ENCODE results near the gene RTL9.
A peak's percentile ranks its signal among the peaks of the same experiment; 100 is the strongest.

RTL9 gene

DNA sequence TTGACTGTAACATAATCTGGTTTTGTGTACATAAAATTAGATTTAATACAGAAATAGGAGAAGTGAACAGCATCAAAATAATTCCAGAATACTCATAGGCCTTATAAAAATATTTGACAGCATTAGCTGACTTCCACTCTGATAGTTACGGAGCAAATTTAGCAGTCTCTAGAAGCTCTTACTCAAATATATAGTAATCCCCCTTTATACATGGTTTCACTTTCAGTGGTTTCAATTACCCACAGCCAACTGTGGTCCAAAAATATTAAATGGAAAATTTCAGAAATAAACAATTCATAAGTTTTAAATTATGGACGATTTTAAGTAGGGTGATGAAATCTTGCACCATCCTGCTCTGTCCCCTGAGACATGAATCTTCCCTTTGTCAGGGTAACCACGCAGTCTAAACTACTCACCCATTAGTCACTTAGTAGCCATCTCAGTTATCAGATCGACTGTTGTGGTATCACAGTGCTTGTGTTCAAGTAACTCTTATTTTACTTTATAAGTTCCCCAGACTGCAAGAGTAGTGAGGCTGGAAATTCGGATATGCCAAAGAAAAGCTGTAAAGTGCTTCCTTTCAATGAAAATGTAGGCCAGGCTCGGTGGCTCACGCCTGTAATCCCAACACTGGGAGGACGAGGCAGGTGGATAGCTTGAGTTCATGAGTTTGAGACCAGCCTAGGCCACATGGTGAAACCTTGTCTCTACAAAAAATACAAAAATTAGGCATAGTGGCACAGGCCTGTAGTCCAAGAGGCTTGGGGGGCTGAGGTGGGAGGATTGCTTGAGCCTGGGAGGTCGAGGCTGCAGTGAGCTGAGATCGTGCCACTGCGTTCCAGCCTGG, 17.2 kb upstream of the RTL9 start:
- DNase-seq (ENCODE audit: low spot score) = peak; percentile 29

DNA sequence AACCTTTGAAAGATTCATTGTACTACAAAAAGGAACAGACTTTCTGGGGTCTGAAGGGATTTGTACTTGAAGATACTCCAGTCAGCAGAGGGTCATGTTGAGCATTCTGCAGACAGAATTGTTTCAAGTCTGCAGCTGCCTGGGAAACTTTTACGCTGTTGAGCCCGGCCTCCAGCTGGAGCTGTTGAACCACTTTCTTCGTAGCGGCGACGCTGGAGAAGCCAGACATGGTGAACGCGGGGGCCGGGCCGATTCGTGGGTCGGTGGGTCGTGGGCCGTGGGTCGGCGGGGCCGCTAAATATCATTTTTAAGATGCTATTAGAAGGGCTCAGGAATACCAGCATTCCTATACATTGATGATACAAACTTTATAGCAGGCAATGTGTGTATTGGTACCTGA, 12.0 kb upstream of the RTL9 start:
- DNase-seq (ENCODE audit: low spot score) = no peak

DNA sequence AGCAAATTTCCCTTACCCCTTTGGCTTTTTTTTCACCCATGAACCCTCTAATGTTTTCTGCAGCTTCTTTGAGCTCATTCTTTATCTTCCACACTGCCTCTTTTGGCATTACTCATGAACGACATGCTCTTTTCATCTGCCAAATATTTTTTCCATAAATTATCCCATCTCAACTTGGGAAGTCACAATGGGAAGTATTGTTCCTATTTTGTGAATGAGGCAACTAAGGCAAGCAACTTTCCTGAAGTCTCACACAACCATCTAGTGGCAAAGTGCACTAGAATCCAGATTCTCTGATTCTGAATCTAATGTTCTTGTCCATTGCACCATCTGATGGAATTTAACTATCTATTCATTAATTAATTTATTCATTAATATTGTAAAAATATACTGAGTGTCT, 625 bp downstream of the RTL9 start:
- peak; percentile 91 for DNase-seq (ENCODE audit: low spot score)

DNA sequence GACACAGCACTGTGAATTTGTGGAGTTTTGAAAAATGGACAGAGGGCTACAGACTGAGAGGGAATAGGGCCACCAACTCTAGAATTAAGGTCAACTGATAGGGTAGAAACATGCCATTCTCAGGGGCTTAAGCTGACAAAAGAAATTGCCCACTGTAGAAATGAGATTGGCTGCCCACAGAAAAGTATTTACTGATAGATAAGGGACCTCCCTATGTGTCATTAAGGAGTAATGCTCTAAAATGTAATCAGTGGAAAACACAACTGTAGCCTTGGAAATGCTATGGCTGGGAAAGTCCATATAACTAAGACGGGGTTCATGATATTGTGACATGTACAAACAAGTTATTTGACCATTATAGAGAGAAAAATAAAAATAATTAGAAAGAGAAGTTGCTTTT, 4.6 kb downstream of the RTL9 start:
- DNase-seq (ENCODE audit: low spot score) = no peak

- DNase-seq (ENCODE audit: low spot score) = no peak
Measured at GRCh38 chrX:110373310-110373709, 14.7 kb downstream of the RTL9 start.

DNA sequence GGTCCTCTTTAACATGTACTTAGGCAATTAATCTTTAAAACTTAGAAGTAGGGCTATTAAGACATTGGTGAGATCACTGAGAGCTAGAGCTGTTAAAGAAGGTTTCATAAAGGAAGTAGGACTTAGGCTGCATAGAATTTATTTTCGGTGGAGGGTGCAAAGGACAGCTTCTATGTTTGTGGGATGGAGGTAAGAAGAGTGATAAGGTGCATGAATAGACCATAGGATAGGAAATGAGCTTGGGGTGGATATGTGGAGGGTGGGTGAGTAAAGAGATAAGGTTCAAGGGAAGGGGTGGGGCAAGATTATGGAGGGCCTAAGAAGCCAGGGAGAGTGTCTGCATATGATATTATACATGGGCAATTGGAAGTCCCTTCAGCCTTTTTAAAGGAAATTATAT, 15.9 kb downstream of the RTL9 start:
- no peak for DNase-seq (ENCODE audit: low spot score)

GRCh38 chrX:110381216-110381615, 22.6 kb downstream of the RTL9 start:
- DNase-seq (ENCODE audit: low spot score) = no peak

DNA sequence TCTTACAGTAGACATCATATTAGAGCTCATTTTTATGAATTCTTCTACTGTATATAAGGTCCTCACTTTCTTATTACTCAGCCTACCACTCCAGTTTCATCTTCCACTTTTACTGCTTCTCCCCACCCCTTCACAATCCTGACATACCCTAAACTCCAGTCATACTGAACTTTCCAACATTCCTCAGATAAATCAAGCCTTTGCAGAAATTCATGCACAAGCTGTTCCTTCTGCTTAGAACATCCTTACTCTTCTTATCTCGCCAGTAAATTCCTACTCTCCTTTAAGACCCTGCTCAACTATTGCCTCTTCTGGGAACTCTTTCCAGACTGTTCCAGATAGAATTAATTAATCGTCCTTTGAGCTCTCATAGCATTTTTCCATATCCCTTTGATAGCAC, 24.8 kb downstream of the RTL9 start:
- DNase-seq (ENCODE audit: low spot score) = no peak

- no peak for DNase-seq (ENCODE audit: low spot score)
Measured at GRCh38 chrX:110384490-110384889, 25.8 kb downstream of the RTL9 start.

- DNase-seq (ENCODE audit: low spot score) = no peak
Measured at GRCh38 chrX:110389570-110389969, 30.9 kb downstream of the RTL9 start.

- no peak for DNase-seq (ENCODE audit: low spot score)
Measured at GRCh38 chrX:110391086-110391485, 32.4 kb downstream of the RTL9 start.

DNA sequence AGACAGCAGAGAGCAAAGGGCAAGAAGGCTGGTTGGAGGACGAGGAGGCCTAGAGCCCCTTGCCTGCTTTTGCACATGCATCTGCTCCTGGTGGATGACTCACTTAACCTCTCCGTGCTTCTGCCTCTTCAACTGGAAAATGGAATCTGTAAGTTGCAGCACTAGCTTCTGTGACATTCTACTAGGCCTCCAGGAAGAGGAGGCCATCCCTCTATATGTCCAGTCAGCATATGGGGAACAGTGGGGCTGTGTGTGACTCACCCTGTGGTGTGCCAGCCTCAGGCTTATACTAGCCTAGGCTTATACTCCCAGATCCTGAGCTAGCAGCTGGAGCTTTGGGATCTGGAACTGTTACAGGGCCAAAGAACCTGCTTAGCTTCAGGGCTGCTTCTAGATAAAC, 36.0 kb downstream of the RTL9 start:
- DNase-seq (ENCODE audit: low spot score) = peak; percentile 54

DNA sequence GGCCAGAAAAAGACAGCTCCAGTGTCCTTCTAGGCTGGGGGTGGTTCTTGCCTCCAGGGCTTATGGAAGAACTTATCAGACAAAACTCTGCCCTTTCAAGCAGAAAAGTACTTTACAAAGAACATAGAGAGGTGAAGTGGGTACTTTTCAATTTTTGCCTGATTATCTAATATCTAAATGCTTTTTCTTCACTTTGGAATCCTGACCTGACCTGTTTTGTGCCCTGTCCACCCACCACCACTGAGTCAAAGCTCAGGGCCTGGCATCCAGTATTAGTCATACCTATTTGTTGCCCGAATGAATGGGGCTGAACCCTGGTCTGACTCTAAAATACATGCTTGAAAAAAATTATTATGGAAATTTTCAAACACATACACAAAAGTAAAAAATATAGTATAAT, 37.2 kb downstream of the RTL9 start:
- peak; percentile 48 for DNase-seq (ENCODE audit: low spot score)

GRCh38 chrX:110396735-110397134, 38.1 kb downstream of the RTL9 start:
- DNase-seq (ENCODE audit: low spot score) = no peak

- DNase-seq (ENCODE audit: low spot score) = no peak
Measured at GRCh38 chrX:110397339-110397738, 38.7 kb downstream of the RTL9 start.

- DNase-seq (ENCODE audit: low spot score) = no peak
Measured at GRCh38 chrX:110397904-110398303, 39.3 kb downstream of the RTL9 start.

DNA sequence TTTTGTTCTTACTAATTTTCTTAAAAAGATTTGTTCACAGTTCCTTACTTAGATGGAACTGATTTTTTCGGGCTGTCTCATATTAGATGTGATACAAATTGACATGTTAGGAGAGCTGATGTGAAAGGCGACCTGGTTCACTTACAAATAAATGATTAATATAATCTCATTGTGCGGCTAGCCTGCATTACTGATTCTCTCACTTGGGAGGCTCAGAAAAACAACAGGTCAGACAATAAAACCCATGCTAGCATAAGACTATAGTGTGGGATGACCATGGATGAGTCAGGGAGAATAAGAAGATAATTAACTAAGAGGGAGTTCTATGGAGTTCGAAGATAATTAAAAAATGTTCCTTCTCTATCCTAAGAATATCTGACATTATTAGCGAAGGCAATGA, 40.8 kb downstream of the RTL9 start:
- no peak for DNase-seq (ENCODE audit: low spot score)

DNA sequence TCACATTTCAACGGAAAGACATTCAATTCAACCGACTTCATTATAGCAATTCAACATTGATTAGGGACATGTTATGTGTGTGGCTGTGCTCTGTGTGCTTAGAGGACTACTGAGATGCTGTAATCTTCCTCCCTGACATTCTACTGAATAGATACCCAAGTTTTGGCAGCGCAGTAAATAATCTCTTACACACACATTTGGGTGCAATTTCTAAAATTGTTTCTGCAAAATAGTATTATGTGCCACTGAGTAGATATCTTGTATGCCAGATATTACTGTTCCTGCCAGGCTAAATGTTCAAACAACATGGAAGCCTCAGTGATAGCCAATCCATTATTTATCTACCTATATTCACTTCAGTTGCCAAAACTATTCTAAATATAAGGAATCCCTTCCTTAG, 41.3 kb downstream of the RTL9 start:
- no peak for DNase-seq (ENCODE audit: low spot score)

DNA sequence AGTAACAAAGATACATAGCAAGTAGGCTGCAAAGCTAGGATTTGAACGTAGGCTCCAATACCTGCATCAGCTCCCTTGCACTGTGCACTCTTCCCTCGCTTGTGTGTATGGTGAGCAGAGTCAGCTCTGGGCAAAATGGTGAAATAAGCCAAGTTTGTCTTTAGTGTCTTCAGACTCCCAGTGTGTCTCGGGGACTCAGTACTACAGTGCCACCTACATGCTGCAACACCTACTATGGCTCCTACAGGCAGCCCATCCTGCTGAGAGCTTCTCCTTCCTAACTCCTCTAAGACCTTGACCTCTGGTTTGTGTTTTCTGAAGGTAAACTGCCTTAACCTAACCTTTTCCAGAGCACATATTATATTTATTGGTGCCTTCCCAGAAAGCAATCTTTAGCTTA, 42.5 kb downstream of the RTL9 start:
- no peak for DNase-seq (ENCODE audit: low spot score)

- DNase-seq (ENCODE audit: low spot score) = no peak
Measured at GRCh38 chrX:110402091-110402849, 43.6 kb downstream of the RTL9 start.

DNA sequence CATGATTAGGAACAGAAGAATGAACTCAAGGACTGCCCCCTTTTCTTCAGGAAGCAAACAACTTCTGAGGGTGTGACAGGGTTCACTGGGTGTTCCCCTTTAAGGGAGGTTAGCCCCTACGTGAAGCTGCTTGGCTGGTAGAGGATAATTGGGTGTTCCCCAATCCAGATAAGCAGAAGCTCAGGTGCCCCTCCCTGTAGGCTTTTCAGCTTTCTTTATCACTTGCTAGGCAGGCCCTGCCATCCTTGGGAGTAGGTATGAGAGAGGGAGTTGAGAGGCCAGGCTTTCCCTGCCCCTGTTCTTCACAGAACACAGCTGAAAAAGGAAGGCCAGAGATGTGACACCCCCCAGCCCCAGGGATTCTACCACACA, 44.2 kb downstream of the RTL9 start:
- DNase-seq (ENCODE audit: low spot score) = no peak

DNA sequence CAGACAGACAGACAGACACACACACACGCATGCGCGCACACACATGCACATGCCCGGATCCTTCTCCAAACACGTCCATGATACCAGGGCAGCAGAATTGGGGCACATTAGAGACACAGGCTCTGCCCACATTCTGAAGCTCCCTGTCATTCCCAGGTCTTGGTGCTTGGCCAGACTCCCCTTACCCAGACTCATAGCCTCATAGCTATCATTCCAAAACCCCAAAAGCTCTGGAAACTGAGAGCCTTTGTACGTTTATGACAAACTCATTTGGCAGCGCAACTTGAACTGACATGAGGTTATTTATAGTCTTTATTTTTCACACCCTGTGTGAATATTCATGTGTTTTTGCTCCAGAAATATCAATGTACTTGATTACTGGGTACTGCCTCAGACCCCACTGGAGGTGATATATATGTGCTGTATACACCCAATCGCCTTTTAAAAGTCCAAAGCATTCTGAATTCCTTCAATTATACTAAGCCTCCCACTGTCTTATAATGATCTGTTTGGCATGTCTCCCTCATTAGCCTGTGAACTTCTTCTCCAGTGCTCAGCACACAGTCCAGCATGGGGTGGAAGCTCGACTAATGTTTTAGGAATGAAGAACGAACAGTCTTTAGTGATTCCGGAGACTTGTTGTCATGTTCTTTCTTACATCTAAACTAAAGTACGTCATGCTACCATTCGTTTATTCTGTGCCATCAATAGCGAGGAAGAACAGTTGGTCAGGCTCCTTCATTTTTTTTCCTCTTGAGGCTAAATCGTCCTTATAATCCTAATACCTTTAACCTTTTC, 45.0 kb downstream of the RTL9 start:
- no peak for DNase-seq (ENCODE audit: low spot score)

GRCh38 chrX:110404376-110404775, 45.7 kb downstream of the RTL9 start:
- DNase-seq (ENCODE audit: low spot score) = no peak

Data from COLO829 (cell line).